NT2/D1 (cell line): ENCODE measurements around the gene MTERF4.

Experiments used
- SUZ12 ChIP-seq: IDR thresholded peaks from 2 replicates; pipeline ENCODE4 v1.6.1; 2011; ENCODE audit not compliant: insufficient read length, insufficient read depth; ENCODE audit errors: extremely low read depth
- ZNF274 ChIP-seq: IDR thresholded peaks from 2 replicates; pipeline ENCODE4 v1.6.1; 2011; ENCODE audit warnings: mild to moderate bottlenecking, low read depth, low read length

- TF ChIP-seq ZNF274 = no peak
- no peak for TF ChIP-seq SUZ12
These were observed 13.7 kb downstream of the MTERF4 start for GRCh38 chr2:241088376-241088775.
